ENCODE measurements around the gene MYNN. TPM values are rescaled to one million over a fixed set of nuclear protein-coding genes. Genes with fewer than 3 reads are reported as not detected.

Gene MYNN
- total and polyA plus RNA-seq, 2 of the 13 experiments (the other 11 are each of a cell fraction or from before 2014, with no cell fraction given), result 10.4 to 17.6 TPM

- TF ChIP-seq MIXL1 (CRISPR knock-in tag; IDR thresholded peaks at IDR 0.05) (peak; percentile 73; the same call in 1 of the 2 replicates), ARID5B (CRISPR knock-in tag; IDR thresholded peaks at IDR 0.05) (0 out of 2 replicates have a peak, but pooled peaks have one; percentile 15), GABPA (IDR thresholded peaks at IDR 0.05; ENCODE audit: low read depth, low read length) (peak; percentile 65), GABPA (CRISPR knock-in tag; IDR thresholded peaks at IDR 0.05; ENCODE audit: low read depth) (peak; percentile 93), ATRX (CRISPR knock-in tag; IDR thresholded peaks at IDR 0.05; ENCODE audit: borderline replicate concordance) (no peak), ELF1 (CRISPR knock-in tag; IDR thresholded peaks at IDR 0.05) (peak; percentile 85), SNAPC4 (CRISPR knock-in tag; IDR thresholded peaks at IDR 0.05) (no peak), TERF1 (CRISPR knock-in tag; IDR thresholded peaks at IDR 0.05) (no peak), ATF1 (CRISPR knock-in tag; IDR thresholded peaks at IDR 0.05) (0 out of 2 replicates have a peak, but pooled peaks have one; percentile 54), ZNF274 (CRISPR knock-in tag; IDR thresholded peaks at IDR 0.05) (no peak), SETDB1 (CRISPR knock-in tag; IDR thresholded peaks at IDR 0.05; ENCODE audit: borderline replicate concordance) (no peak), ZNF276 (CRISPR knock-in tag; IDR thresholded peaks at IDR 0.05; ENCODE audit: low read depth) (peak; percentile 88; the same call in 1 of the 2 replicates), CSRNP1 (CRISPR knock-in tag; IDR thresholded peaks at IDR 0.05) (no peak)
These were observed 8.1 kb upstream of the MYNN start, which contains the start of gene TERC (continued) for GRCh38 chr3:169764882-169765612.
